ENCODE results near the gene DDX20. TPM values are rescaled to one million over a fixed set of nuclear protein-coding genes. Genes with fewer than 3 reads are reported as not detected.

The DDX20 gene
- total RNA-seq, 1 donor from 2014 or later: 14.0 TPM

DNA sequence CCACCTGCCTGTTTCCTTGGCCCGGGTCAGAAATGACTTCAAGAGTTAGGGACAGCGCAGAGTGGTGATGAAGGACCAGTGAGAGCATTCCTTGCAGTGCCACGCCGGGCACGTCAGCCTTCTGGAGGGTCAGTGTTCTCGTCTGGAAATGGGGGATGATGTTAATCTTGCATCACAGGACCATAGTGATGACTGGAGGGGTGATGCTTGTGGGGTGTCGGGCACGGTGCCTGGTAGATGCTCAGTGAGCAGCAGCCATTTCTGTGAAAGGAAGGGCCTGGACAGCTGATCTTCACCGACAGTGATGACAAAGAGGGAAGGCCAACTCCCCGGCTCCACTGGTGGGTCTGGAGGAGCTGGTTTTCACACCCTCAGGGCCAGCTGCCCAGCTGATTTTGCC is 56.2 kb downstream of the DDX20 start:
- H3K9me3 Mint-ChIP-seq (ENCODE audit: unreplicated experiment): no peaks in the 10 kb centered on the region
- H3K4me3 Mint-ChIP-seq (ENCODE audit: unreplicated experiment): no peak overlapping the region
- H3K27ac Mint-ChIP-seq (ENCODE audit: unreplicated experiment): no peak overlapping the region
- no peaks in the 10 kb centered on the region for H3K36me3 Mint-ChIP-seq (ENCODE audit: unreplicated experiment)
- H3K27me3 Mint-ChIP-seq (ENCODE audit: unreplicated experiment): no peaks in the 10 kb centered on the region
- TF ChIP-seq, protein P1, sequence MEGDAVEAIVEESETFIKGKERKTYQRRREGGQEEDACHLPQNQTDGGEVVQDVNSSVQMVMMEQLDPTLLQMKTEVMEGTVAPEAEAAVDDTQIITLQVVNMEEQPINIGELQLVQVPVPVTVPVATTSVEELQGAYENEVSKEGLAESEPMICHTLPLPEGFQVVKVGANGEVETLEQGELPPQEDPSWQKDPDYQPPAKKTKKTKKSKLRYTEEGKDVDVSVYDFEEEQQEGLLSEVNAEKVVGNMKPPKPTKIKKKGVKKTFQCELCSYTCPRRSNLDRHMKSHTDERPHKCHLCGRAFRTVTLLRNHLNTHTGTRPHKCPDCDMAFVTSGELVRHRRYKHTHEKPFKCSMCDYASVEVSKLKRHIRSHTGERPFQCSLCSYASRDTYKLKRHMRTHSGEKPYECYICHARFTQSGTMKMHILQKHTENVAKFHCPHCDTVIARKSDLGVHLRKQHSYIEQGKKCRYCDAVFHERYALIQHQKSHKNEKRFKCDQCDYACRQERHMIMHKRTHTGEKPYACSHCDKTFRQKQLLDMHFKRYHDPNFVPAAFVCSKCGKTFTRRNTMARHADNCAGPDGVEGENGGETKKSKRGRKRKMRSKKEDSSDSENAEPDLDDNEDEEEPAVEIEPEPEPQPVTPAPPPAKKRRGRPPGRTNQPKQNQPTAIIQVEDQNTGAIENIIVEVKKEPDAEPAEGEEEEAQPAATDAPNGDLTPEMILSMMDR (IDR thresholded peaks at IDR 0.05): no peak
- DNase-seq (ENCODE audit: extremely low spot score, unreplicated experiment): no peak
- no peaks in the 10 kb centered on the region for H3K4me1 Mint-ChIP-seq (ENCODE audit: unreplicated experiment)

GRCh38 chr1:111812306-111812705 is 56.6 kb downstream of the DDX20 start:
- TF ChIP-seq, protein P1 (IDR thresholded peaks at IDR 0.05): no peak
- DNase-seq (ENCODE audit: extremely low spot score, unreplicated experiment): no peak
- Mint-ChIP-seq H3K4me1 (ENCODE audit: unreplicated experiment) (no peaks in the 10 kb centered on the region), H3K27ac (ENCODE audit: unreplicated experiment) (no peak overlapping the region), H3K9me3 (ENCODE audit: unreplicated experiment) (no peaks in the 10 kb centered on the region), H3K27me3 (ENCODE audit: unreplicated experiment) (no peaks in the 10 kb centered on the region), H3K4me3 (ENCODE audit: unreplicated experiment) (no peak overlapping the region), H3K36me3 (ENCODE audit: unreplicated experiment) (no peaks in the 10 kb centered on the region)

DNA sequence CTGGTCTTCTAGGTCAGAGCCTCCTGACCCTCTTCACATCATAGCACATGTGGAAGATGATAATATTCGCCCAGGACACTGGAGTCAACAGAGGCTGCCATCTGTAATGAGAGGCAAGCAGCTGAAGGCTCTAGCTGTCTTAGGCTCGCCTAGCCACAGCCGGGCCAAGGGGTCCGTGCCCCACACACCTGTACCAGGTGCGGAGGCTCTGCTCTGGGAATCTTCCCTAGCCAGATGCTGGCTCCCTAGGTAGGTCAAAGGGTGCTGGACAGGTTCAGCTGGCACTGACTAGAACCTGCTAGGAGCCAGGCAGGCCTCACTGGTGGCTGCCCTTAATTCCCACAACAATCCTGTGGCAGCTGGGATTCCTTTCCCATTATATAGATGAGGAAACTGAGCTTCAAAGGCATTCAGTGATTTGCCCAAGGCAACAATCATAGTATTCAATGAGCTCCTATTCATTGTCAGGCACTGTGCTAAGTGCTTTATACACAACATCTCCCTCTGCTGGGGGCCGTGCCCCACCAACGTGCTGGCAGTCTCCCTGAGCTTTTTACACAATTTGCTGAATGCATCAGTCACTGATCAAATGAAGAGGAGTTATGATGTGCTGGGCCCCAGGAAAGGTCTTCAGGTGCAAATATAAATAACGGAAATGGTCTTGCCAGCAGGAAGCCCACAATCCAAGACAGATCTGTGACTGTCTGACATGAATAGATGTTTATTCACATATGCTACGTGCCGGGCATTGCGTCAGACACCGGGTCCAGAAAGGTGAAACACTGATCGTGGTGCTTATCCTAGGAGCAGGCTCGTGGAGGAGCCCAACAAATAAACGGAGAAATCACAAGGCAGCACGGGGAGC is 58.0 kb downstream of the DDX20 start:
- TF ChIP-seq, protein P1 (IDR thresholded peaks at IDR 0.05): no peak
- Mint-ChIP-seq H3K4me1 (ENCODE audit: unreplicated experiment) (no peaks in the 10 kb centered on the region), H3K9me3 (ENCODE audit: unreplicated experiment) (no peaks in the 10 kb centered on the region), H3K27ac (ENCODE audit: unreplicated experiment) (no peak overlapping the region), H3K36me3 (ENCODE audit: unreplicated experiment) (no peaks in the 10 kb centered on the region), H3K27me3 (ENCODE audit: unreplicated experiment) (no peaks in the 10 kb centered on the region), H3K4me3 (ENCODE audit: unreplicated experiment) (no peak overlapping the region)
- DNase-seq (ENCODE audit: extremely low spot score, unreplicated experiment): no peak

- H3K4me3 Mint-ChIP-seq (ENCODE audit: unreplicated experiment): no peak overlapping the region
- TF ChIP-seq, protein P1 (IDR thresholded peaks at IDR 0.05): no peak
- no peaks in the 10 kb centered on the region for H3K4me1 Mint-ChIP-seq (ENCODE audit: unreplicated experiment)
- H3K27ac Mint-ChIP-seq (ENCODE audit: unreplicated experiment): no peak overlapping the region
- no peaks in the 10 kb centered on the region for H3K27me3 Mint-ChIP-seq (ENCODE audit: unreplicated experiment)
- H3K9me3 Mint-ChIP-seq (ENCODE audit: unreplicated experiment): no peaks in the 10 kb centered on the region
- no peak for DNase-seq (ENCODE audit: extremely low spot score, unreplicated experiment)
- no peaks in the 10 kb centered on the region for H3K36me3 Mint-ChIP-seq (ENCODE audit: unreplicated experiment)
These were observed 58.6 kb downstream of the DDX20 start for GRCh38 chr1:111814305-111814628.

GRCh38 chr1:111814642-111815041 is 58.9 kb downstream of the DDX20 start:
- H3K4me1 Mint-ChIP-seq (ENCODE audit: unreplicated experiment): no peaks in the 10 kb centered on the region
- no peaks in the 10 kb centered on the region for H3K9me3 Mint-ChIP-seq (ENCODE audit: unreplicated experiment)
- no peak for DNase-seq (ENCODE audit: extremely low spot score, unreplicated experiment)
- H3K27me3 Mint-ChIP-seq (ENCODE audit: unreplicated experiment): no peaks in the 10 kb centered on the region
- no peak overlapping the region for H3K27ac Mint-ChIP-seq (ENCODE audit: unreplicated experiment)
- no peak overlapping the region for H3K4me3 Mint-ChIP-seq (ENCODE audit: unreplicated experiment)
- TF ChIP-seq, protein P1 (IDR thresholded peaks at IDR 0.05): no peak
- H3K36me3 Mint-ChIP-seq (ENCODE audit: unreplicated experiment): no peaks in the 10 kb centered on the region

Other genes starting within 250 kb of the DDX20 start
- gene RAP1A, start 136.1 kb upstream of the DDX20 start, total RNA-seq: 48.3 and 51.0 TPM in 2 replicates
- 5.5 and 6.2 TPM in 2 replicates for gene INKA2, start 16.5 kb upstream of the DDX20 start, total RNA-seq
- gene KCND3, start 233.8 kb downstream of the DDX20 start, total RNA-seq: 2.1 TPM in 2 replicates

Measured in osteocyte (in vitro differentiated cells).